Lower leg skin (tissue), 3 donors: Measurements from ENCODE around the gene ADI1.

ENCODE experiments used
- CTCF ChIP-seq, 3 donors: fragments of 450-650 bp; IDR thresholded peaks; one replicate each; pipeline ENCODE4 v1.5.1; 2016; ENCODE audit warnings: antibody characterized with exemption in 3 of 3, mild to moderate bottlenecking in 3 of 3, moderate library complexity in 2 of 3
- POLR2A ChIP-seq, 2 donors: fragments of 450-650 bp; IDR thresholded peaks; one replicate each; pipeline ENCODE4 v1.6.1; 2016 to 2017; ENCODE audit warnings: antibody characterized with exemption in 2 of 2, mild to moderate bottlenecking in 1 of 2, moderate library complexity in 1 of 2

GRCh38 chr2:3493615-3494007 is 25.7 kb downstream of the ADI1 start:
- TF ChIP-seq POLR2A (IDR thresholded peaks at IDR 0.05) (no peak), CTCF (IDR thresholded peaks at IDR 0.05) (no peak)
